Measurements from ENCODE around the gene DPYSL5. TPM values are rescaled to one million over a fixed set of nuclear protein-coding genes. Genes with fewer than 3 reads are reported as not detected.

The DPYSL5 gene
- total RNA-seq, 2 experiments from 2014 or later, result not detected

GRCh38 chr2:26889796-26890195, 41.9 kb downstream of the DPYSL5 start:
- no peak overlapping the region for H3K27ac Mint-ChIP-seq
- H3K9me3 Mint-ChIP-seq, result no peaks in the 10 kb centered on the region
- no peaks in the 10 kb centered on the region for H3K36me3 Mint-ChIP-seq (ENCODE audit: low read depth)
- no peaks in the 10 kb centered on the region for H3K27me3 Mint-ChIP-seq
- H3K4me3 Mint-ChIP-seq, result no peak overlapping the region
- no peak for ATAC-seq
- POLR2A ChIA-PET, result no interaction called here
- no peaks in the 10 kb centered on the region for H3K4me1 Mint-ChIP-seq (ENCODE audit: low read depth)
- no peak for DNase-seq
- intact Hi-C loops (cut with micrococcal nuclease), result no loop called here
- CTCF ChIA-PET, result no interaction called here
- TF ChIP-seq CTCF (IDR thresholded peaks at IDR 0.05), result no peak

- Mint-ChIP-seq H3K4me3 (no peak overlapping the region), H3K27me3 (no peaks in the 10 kb centered on the region), H3K36me3 (ENCODE audit: low read depth) (no peaks in the 10 kb centered on the region), H3K27ac (no peak overlapping the region), H3K4me1 (ENCODE audit: low read depth) (no peaks in the 10 kb centered on the region), H3K9me3 (no peaks in the 10 kb centered on the region)
- DNase-seq (no peak), ATAC-seq (no peak)
- intact Hi-C loops (cut with micrococcal nuclease), result no loop called here
- ChIA-PET POLR2A (interaction anchor here (0.7 kb wide), 1 partner anchor 27 kb away, joined by 3 read pairs; no protein-coding TSS in a partner anchor), CTCF (interaction anchor here (1.1 kb wide), 1 partner anchor 44 kb away, joined by 8 read pairs; no protein-coding TSS in a partner anchor)
- TF ChIP-seq CTCF (IDR thresholded peaks at IDR 0.05), result no peak
Observed at GRCh38 chr2:26890341-26891000, 42.5 kb downstream of the DPYSL5 start.

DNA sequence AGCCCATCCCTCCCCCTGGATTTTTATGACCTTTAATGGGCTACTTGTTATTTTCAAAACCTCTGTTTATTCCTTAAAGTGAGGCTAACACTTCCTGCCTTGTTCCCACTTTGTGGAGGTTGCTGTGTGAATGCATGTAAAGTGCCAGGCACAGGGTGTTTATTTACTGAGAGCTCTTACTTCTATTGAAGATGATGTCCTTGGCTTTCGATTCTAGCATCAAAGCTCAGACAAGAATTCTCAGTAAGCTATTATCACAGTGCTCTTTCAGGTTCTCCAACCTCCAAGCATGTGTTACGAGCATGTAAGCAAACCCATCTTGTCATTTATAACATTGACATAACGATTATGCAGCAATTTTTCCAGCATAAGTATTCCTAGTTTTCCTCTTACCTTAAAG, 44.2 kb downstream of the DPYSL5 start:
- no peak for DNase-seq
- Mint-ChIP-seq H3K9me3 (no peaks in the 10 kb centered on the region), H3K36me3 (ENCODE audit: low read depth) (no peaks in the 10 kb centered on the region), H3K4me1 (ENCODE audit: low read depth) (no peaks in the 10 kb centered on the region), H3K27ac (no peak overlapping the region), H3K27me3 (no peaks in the 10 kb centered on the region), H3K4me3 (no peak overlapping the region)
- ChIA-PET CTCF (interaction anchor here (1.3 to 1.5 kb wide), 2 partner anchors 17 to 46 kb away, joined by 3 to 5 read pairs; no protein-coding TSS in a partner anchor), POLR2A (no interaction called here)
- intact Hi-C loops (cut with micrococcal nuclease), result no loop called here
- no peak for TF ChIP-seq CTCF (IDR thresholded peaks at IDR 0.05)
- no peak for ATAC-seq

DNA sequence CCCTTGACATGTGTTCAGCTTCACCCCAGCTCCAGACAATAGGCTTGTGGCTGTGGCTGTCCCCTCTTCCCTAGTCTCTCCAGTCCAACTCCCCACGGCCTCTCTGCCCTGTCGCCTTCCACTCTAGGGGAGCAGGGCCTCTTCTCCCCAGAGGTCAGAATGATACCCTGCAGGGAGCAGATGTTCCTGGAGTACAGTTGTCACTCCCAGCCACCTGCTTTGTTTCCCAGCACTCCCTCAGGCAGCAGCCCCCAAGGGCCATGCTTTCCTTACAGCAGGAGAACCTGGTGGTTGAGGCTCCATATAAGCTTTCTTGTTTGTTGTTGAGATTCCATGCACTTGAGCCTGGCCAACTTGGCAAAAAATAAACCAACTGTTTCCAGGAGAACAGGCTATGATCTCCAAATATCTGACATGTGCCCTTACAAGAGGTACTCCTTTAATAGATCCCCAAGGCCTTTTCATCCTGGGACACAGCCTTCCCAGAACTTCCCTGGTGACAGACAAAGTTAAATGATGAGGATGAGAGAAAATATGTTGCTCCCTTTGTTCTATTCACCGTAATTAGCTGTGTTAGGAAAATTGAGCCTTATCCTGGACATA, 45.1 kb downstream of the DPYSL5 start:
- TF ChIP-seq CTCF (IDR thresholded peaks at IDR 0.05), result no peak
- POLR2A ChIA-PET, result no interaction called here
- no peaks in the 10 kb centered on the region for H3K36me3 Mint-ChIP-seq (ENCODE audit: low read depth)
- intact Hi-C loops (cut with micrococcal nuclease), result no loop called here
- peaks cover 2% of the 10 kb centered on the region for H3K27me3 Mint-ChIP-seq
- H3K9me3 Mint-ChIP-seq, result no peaks in the 10 kb centered on the region
- no peak overlapping the region for H3K4me3 Mint-ChIP-seq
- no peak overlapping the region for H3K27ac Mint-ChIP-seq
- DNase-seq, result no peak
- H3K4me1 Mint-ChIP-seq (ENCODE audit: low read depth), result no peaks in the 10 kb centered on the region
- ATAC-seq, result no peak
- CTCF ChIA-PET, result interaction anchor here (1.5 kb wide), 1 partner anchor 47 kb away, joined by 5 read pairs; no protein-coding TSS in a partner anchor

- DNase-seq (no peak), ATAC-seq (no peak)
- no peaks in the 10 kb centered on the region for H3K9me3 Mint-ChIP-seq
- H3K27me3 Mint-ChIP-seq, result peaks cover 2% of the 10 kb centered on the region
- CTCF ChIA-PET, result no interaction called here
- H3K4me3 Mint-ChIP-seq, result no peak overlapping the region
- intact Hi-C loops (cut with micrococcal nuclease), result no loop called here
- H3K4me1 Mint-ChIP-seq (ENCODE audit: low read depth), result no peaks in the 10 kb centered on the region
- POLR2A ChIA-PET, result no interaction called here
- TF ChIP-seq CTCF (IDR thresholded peaks at IDR 0.05), result no peak
- H3K36me3 Mint-ChIP-seq (ENCODE audit: low read depth), result no peaks in the 10 kb centered on the region
- no peak overlapping the region for H3K27ac Mint-ChIP-seq
Observed at GRCh38 chr2:26894136-26894535, 46.2 kb downstream of the DPYSL5 start.
